CD4-positive, alpha-beta T cell (primary cell): ENCODE results near the gene TSSK2. TPM values are rescaled to one million over a fixed set of nuclear protein-coding genes. Genes with fewer than 3 reads are reported as not detected.
A peak's percentile ranks its signal among the peaks of the same experiment; 100 is the strongest.

Experiments
- ATAC-seq: fragments of 200-7000 bp; cut with Tn5 transposase; one replicate; pipeline ENCODE4 v1.10.0; 2022; ENCODE audit warnings: mild to moderate bottlenecking; ENCODE audit not compliant: poor library complexity
- CTCF ChIA-PET: fragments of 350-600 bp; sonication (Branson Sonifier 250); formaldehyde crosslinking; loops from one replicate; lab custom pipeline; 2021; ENCODE audit warnings: antibody characterized with exemption, inconsistent platforms; lab: Charles Lee
- POLR2A ChIA-PET: fragments of 350-600 bp; sonication (Branson Sonifier 250); formaldehyde crosslinking; loops from one replicate; lab custom pipeline; 2021; ENCODE audit warnings: antibody characterized with exemption, inconsistent platforms; lab: Charles Lee
- DNase-seq, 14 experiments: peaks; one replicate each; pipeline ENCODE4 v3.0.0-alpha.2; 2013 to 2020; ENCODE audit warnings: mixed read lengths in 2 of 14
- H3K27ac ChIP-seq, 2 donors: one replicate each; pipeline versions ENCODE4 v1.5.1 to v1.7.0; 2013; ENCODE audit warnings: low read length in 2 of 2, low read depth in 1 of 2, mild to moderate bottlenecking in 1 of 2
- H3K27me3 ChIP-seq, 2 experiments: 1 replicate in 1 of 2; 2 replicates in 1 of 2; pipeline versions ENCODE4 v1.6.1 to v1.7.0; 2013; ENCODE audit warnings: low read length in 2 of 2, control low read depth in 1 of 2, mild to moderate bottlenecking in 1 of 2, moderate library complexity in 1 of 2; ENCODE audit not compliant: insufficient read depth in 2 of 2, control insufficient read depth in 1 of 2
- H3K36me3 ChIP-seq: one replicate; pipeline ENCODE4 v1.6.1; 2013; ENCODE audit warnings: low read length, control low read depth; ENCODE audit not compliant: insufficient read depth
- H3K4me1 ChIP-seq: one replicate; pipeline ENCODE4 v1.6.1; 2013; ENCODE audit warnings: low read length, control low read depth; ENCODE audit not compliant: insufficient read depth
- H3K4me3 ChIP-seq: one replicate; pipeline ENCODE4 v1.5.1; 2013; ENCODE audit warnings: mild to moderate bottlenecking, low read length, moderate library complexity
- H3K9me3 ChIP-seq, 2 experiments: 1 replicate in 1 of 2; 2 replicates in 1 of 2; pipeline versions ENCODE4 v1.6.1 to v1.7.0; 2013; ENCODE audit warnings: low read length in 2 of 2, mild to moderate bottlenecking in 2 of 2, control low read depth in 1 of 2, moderate library complexity in 1 of 2; ENCODE audit not compliant: control insufficient read depth in 1 of 2, insufficient read depth in 1 of 2
- H3K27ac Mint-ChIP-seq: one replicate; pipeline ENCODE4 v1.8.0; 2020; ENCODE audit warnings: mixed read lengths
- H3K27me3 Mint-ChIP-seq: one replicate; pipeline ENCODE4 v1.8.0; 2021; ENCODE audit warnings: mixed read lengths
- H3K36me3 Mint-ChIP-seq: one replicate; pipeline ENCODE4 v1.8.0; 2021; ENCODE audit warnings: low read depth, mixed read lengths
- H3K4me1 Mint-ChIP-seq: one replicate; pipeline ENCODE4 v1.8.0; 2021; ENCODE audit warnings: low read depth, mixed read lengths
- H3K4me3 Mint-ChIP-seq: one replicate; pipeline ENCODE4 v1.8.0; 2020; ENCODE audit warnings: mild to moderate bottlenecking, mixed read lengths
- H3K9me3 Mint-ChIP-seq: one replicate; pipeline ENCODE4 v1.8.0; 2020; ENCODE audit warnings: mixed read lengths
- intact Hi-C, 2 experiments: fragments of 100-400 bp; cut with DNase I in 1 of 2; cut with micrococcal nuclease in 1 of 2; formaldehyde crosslinking; loops; one replicate each; pipeline versions ENCODE4 v1.15.1 to v1.9.0; 2023 to 2025; cut with DNase I, micrococcal nuclease
- total RNA-seq, 174 experiments: library from RNA in 2 of 174; stranded (reverse) in 2 of 174; gene quantifications; one replicate each; pipeline ENCODE4 v1.2.3 and lab custom pipeline; 2021 to 2026
- TF ChIP-seq, protein P1 (sequence below): fragments of 200-600 bp; IDR thresholded peaks from one replicate; pipeline ENCODE4 v1.8.0; 2022; ENCODE audit warnings: antibody characterized with exemption, mild to moderate bottlenecking

The TSSK2 gene
- total RNA-seq, 2 experiments from 2014 or later: 0.31 TPM; not detected in 1

DNA sequence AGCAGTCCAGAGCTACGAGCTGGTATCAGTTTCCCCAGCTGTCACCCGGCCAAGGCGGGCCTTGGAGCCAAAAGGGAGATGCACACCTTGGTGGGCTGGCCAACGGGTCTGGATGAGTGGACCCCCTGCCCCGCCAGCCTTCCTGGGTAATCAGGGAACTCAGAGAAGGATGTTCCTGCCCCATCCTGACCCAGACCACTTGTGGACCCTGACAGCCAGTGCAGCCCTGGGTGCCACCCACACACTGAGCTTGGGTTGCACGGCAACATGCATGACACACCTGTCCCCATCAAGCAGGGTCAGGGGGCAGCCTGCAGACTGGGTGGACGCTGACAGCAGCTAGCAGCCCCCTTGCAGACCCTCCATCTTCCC, 38.8 kb downstream of the TSSK2 start:
- Mint-ChIP-seq H3K27me3 (peaks cover 49% of the 10 kb centered on the region), H3K4me1 (peaks cover 37% of the 10 kb centered on the region), H3K27ac (peak overlapping the region; percentile 93), H3K36me3 (peaks cover 12% of the 10 kb centered on the region), H3K9me3 (no peaks in the 10 kb centered on the region), H3K4me3 (peak overlapping the region; percentile 93)
- DNase-seq: no peak
- Histone ChIP-seq H3K27me3 (peaks cover 42 to 44% of the 10 kb centered on the region in 2 experiments), H3K4me1 (peaks cover 51% of the 10 kb centered on the region), H3K4me3 (no peak overlapping the region), H3K9me3 (peaks cover 0 to 9% of the 10 kb centered on the region in 2 experiments), H3K27ac (no peak overlapping the region), H3K36me3 (no peaks in the 10 kb centered on the region)
- intact Hi-C loops: no loop called here
- POLR2A ChIA-PET: interaction anchor here (0.8 kb wide), 1 partner anchor 97 kb away, joined by 3 read pairs; no protein-coding TSS in a partner anchor
- no peak for ATAC-seq
- TF ChIP-seq, protein P1, sequence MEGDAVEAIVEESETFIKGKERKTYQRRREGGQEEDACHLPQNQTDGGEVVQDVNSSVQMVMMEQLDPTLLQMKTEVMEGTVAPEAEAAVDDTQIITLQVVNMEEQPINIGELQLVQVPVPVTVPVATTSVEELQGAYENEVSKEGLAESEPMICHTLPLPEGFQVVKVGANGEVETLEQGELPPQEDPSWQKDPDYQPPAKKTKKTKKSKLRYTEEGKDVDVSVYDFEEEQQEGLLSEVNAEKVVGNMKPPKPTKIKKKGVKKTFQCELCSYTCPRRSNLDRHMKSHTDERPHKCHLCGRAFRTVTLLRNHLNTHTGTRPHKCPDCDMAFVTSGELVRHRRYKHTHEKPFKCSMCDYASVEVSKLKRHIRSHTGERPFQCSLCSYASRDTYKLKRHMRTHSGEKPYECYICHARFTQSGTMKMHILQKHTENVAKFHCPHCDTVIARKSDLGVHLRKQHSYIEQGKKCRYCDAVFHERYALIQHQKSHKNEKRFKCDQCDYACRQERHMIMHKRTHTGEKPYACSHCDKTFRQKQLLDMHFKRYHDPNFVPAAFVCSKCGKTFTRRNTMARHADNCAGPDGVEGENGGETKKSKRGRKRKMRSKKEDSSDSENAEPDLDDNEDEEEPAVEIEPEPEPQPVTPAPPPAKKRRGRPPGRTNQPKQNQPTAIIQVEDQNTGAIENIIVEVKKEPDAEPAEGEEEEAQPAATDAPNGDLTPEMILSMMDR: no peak
- CTCF ChIA-PET: no interaction called here

DNA sequence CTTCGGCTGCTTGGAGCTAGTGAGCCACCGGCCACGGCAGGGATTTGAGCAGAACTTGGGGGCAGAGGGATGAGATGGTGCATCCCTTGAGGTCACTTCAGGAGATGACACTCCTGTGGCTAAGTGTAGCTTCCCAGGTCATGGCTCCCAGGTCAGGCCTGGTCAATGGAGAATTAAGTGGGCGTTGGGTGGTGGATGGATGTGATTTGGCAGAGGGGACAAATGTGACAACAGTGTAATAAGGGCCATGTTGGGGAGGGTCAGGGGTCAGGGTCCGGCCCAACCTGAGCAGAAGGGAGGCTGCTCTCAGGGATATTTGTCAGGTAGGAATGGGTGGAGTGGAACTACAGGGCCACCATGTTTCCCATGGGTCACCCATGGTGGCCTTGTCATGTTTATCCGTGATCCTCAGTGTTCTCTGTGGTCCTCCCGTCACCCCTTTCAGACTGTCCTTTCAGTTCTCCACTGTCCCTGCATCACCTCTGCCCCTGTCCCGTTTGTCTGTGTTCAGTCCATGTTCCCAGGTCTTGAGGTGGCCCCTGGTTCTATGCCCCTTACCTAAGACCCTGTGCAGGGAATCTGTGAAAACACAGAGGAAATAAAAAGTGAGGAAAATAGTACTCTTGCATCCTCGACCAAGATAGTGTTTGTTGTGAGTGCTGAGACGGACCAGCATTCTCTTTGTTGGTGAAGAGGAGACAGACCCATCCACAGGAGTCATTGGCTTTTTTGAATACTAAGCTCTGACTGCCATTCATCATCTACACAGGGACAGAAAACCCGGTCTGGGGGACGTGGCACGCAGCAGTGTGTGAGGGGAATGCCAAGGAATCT, 41.3 kb downstream of the TSSK2 start:
- peaks cover 12% of the 10 kb centered on the region for H3K36me3 Mint-ChIP-seq
- Histone ChIP-seq H3K4me3 (peak overlapping the region; percentile 98), H3K4me1 (peaks cover 56% of the 10 kb centered on the region), H3K27me3 (peaks cover 28 to 30% of the 10 kb centered on the region in 2 experiments), H3K9me3 (peaks cover 0 to 7% of the 10 kb centered on the region in 2 experiments), H3K27ac (peak overlapping the region; percentile 69 to 78), H3K36me3 (peaks cover 3% of the 10 kb centered on the region)
- peaks cover 37% of the 10 kb centered on the region for H3K4me1 Mint-ChIP-seq
- H3K27ac Mint-ChIP-seq: peak overlapping the region; percentile 93
- TF ChIP-seq, protein P1: no peak
- intact Hi-C loops: no loop called here
- no peak for ATAC-seq
- peak overlapping the region; percentile 93 for H3K4me3 Mint-ChIP-seq
- H3K9me3 Mint-ChIP-seq: no peaks in the 10 kb centered on the region
- CTCF ChIA-PET: interaction anchor here (1.9 kb wide), 1 partner anchor 28 kb away, joined by 7 read pairs; the partner anchor contains the start of gene ESS2
- no peak for DNase-seq
- POLR2A ChIA-PET: interaction anchor here (0.6 kb wide), 1 partner anchor 59 kb away, joined by 4 read pairs; no protein-coding TSS in a partner anchor
- H3K27me3 Mint-ChIP-seq: peaks cover 31% of the 10 kb centered on the region

DNA sequence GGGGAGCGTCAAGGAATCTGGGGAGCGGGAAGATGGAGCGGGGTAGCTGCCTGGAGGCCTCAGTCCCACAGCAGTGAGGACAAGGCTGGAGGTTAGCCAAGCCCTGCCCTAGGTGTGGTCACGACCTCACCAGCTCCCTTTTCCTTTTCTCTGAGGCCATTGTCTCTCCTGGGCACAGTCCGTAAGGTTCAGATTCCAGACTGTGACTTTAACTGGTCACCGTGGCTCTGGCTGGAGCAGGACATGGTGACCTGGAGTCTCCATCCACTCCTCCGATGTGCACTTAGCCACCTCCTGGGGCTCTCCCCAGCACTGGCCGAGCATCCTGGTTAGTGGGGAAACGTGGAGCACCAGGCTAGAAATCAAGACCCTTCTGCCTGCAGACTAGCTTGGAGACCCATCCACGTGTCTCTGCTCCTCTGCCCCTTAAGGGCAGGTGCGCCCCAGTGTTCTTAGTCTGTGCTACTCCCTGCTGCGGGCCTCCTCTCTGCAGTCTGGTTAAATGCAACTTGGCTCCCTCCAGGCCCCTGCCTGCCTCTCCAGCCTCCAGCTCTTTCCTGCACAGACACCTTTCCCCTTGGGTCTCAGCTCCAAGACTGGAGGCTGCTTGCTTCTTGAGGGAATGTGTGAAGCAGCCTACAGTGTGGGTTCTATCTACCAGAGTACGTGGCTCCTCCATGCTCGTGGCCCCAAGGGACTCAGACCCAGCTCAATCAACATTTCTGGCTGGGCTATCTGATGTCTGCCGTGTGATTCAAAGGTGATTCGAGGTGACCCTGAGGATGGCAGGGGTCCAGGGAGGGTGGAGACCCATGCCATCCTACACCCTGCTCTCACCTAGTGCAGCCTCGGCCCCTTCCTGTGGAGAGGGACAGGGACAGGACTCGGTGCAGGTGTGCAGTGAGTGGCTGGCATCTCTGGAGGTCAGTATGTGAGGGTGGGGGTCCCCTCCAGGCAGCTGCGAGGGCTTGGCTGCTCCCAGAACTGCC, 42.2 kb downstream of the TSSK2 start:
- H3K9me3 ChIP-seq: peaks cover 0 to 7% of the 10 kb centered on the region in 2 experiments

More for the DNA sequence above, 42.2 kb downstream of the TSSK2 start:
- Mint-ChIP-seq H3K36me3 (peaks cover 12% of the 10 kb centered on the region), H3K27ac (peak overlapping the region; percentile 93), H3K9me3 (no peaks in the 10 kb centered on the region), H3K27me3 (peaks cover 22% of the 10 kb centered on the region), H3K4me3 (peak overlapping the region; percentile 93), H3K4me1 (peaks cover 35% of the 10 kb centered on the region)
- ChIA-PET POLR2A (interaction anchor here (0.6 to 1.1 kb wide), 3 partner anchors 58 to 304 kb away, joined by 3 to 4 read pairs (median 4); no protein-coding TSS in a partner anchor), CTCF (interaction anchor here (1.2 to 1.9 kb wide), 2 partner anchors 27 to 29 kb away, joined by 3 to 7 read pairs; partner anchors contain the start of gene ESS2)
- DNase-seq (no peak), ATAC-seq (no peak)
- Histone ChIP-seq H3K36me3 (peaks cover 3% of the 10 kb centered on the region), H3K4me3 (no peak overlapping the region), H3K4me1 (peaks cover 61% of the 10 kb centered on the region), H3K27me3 (peaks cover 20 to 21% of the 10 kb centered on the region in 2 experiments), H3K27ac (no peak overlapping the region)
- intact Hi-C loops: no loop called here
- TF ChIP-seq, protein P1: no peak
